IPS-18c (cell line): ENCODE measurements around the gene KRT71.

ENCODE experiments used
- H3K4me3 ChIP-seq: 2 replicates; pipeline ENCODE4 v1.7.0; 2013; ENCODE audit warnings: low read depth, mild to moderate bottlenecking, low read length, moderate library complexity; ENCODE audit not compliant: insufficient read depth
- H3K9me3 ChIP-seq: one replicate; pipeline ENCODE4 v1.6.1; 2013; ENCODE audit warnings: mild to moderate bottlenecking, low read length, moderate library complexity; ENCODE audit not compliant: control insufficient read depth, insufficient read depth

Gene KRT71

DNA sequence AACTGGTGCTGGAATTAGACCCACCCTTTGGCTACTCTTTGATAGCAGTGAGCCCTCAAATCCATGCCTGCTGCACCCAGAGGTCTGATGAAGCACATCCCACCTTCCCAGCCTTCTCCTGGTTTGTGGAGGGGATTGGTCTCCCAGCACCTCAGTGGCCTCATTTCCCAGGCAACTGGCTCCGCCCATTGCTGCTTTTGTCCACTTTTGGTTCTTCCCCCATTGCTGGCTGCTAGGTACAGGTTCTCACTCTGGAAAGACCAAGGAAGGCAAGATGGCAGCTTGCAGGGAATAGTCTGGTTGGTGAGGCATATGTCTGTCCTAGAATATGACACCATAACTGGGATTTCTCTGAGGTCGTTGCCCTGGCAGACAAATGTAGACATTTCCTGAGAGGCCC, 22.6 kb downstream of the KRT71 start:
- Histone ChIP-seq H3K4me3 (no peak overlapping the region), H3K9me3 (no peaks in the 10 kb centered on the region)

DNA sequence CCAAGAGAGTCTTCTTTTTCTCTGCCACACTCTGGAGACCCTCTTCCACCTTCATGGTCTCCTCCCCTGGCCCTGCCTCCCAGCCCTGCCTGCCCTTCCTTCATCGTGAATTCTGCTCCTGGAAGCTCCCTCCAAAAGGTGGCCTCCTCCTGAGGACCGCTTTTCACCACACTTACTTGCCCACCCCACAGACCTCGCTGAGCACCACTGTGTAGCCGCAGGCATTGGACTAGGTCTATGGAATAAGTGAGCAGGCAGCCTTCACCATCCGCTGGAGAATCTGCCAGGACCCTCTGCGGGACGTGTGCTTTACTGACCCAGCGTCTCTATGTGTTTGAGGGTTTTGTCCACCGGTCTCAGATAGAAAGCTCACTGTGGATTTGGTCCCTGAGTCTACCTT, 23.1 kb downstream of the KRT71 start:
- Histone ChIP-seq H3K9me3 (no peaks in the 10 kb centered on the region), H3K4me3 (no peak overlapping the region)

- H3K4me3 ChIP-seq = no peak overlapping the region
- no peaks in the 10 kb centered on the region for H3K9me3 ChIP-seq
These were observed 23.5 kb downstream of the KRT71 start for GRCh38 chr12:52529417-52529816.

DNA sequence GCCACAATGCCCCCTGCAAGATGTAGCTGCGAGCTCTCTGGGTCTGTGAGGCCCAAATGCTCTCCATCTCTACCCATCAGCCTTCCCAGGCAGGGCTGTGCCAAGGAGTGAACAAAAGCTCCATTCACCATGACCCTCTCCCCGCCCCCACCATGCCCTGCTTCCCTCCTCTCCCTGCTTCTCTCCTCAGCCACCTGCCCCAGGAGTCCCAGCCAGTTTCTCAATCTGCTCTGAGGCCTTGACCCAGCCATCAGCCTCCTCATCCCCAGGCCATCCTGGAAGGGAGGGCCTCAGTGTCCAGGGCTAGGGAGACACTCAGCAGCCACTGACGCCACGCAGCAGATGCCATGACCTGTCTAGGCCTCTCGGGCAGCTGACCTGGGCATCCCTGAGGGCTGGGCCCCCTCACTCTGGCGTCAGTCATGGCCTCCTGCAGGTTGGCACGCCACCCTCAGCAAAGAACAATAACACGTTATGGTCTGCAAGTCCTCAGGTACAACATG, 24.3 kb downstream of the KRT71 start:
- no peak overlapping the region for H3K4me3 ChIP-seq
- no peaks in the 10 kb centered on the region for H3K9me3 ChIP-seq

DNA sequence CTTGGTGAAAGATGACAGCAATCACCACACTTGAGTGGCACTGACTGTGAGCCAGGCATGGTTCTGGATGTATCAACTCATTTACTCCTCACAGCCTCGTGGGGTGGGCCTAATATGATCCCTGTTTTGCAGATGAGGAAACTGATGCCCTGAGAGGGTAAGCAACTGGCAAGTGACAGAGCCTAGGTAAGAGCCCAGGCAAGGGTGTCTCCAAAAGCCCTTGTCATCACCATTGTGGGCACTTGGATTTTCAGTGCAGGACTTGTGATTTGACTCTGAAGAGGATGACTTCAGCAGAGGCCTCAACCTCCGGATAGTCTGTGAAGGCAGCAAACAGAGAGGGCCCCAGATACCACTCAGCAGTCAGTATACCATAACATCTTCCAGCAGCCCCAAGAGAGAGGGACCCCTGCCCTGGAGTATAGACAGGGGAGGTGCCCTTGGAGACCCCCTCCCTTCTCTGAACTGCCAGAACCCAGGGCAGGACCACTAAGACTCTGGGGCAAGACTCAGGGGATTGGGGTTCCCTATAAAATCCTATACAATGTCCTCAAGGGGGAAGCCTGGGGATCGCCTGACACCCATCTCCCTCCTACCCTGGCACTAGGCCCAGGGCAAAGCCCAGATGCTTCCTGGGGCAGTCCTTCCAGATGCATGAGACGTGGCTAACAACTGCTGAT, 25.7 kb downstream of the KRT71 start:
- H3K4me3 ChIP-seq = no peak overlapping the region

GRCh38 chr12:52526511-52526951, 26.4 kb downstream of the KRT71 start:
- H3K4me3 ChIP-seq = no peak overlapping the region
- H3K9me3 ChIP-seq = no peaks in the 10 kb centered on the region

More for the DNA sequence above, 25.7 kb downstream of the KRT71 start:
- no peaks in the 10 kb centered on the region for H3K9me3 ChIP-seq

DNA sequence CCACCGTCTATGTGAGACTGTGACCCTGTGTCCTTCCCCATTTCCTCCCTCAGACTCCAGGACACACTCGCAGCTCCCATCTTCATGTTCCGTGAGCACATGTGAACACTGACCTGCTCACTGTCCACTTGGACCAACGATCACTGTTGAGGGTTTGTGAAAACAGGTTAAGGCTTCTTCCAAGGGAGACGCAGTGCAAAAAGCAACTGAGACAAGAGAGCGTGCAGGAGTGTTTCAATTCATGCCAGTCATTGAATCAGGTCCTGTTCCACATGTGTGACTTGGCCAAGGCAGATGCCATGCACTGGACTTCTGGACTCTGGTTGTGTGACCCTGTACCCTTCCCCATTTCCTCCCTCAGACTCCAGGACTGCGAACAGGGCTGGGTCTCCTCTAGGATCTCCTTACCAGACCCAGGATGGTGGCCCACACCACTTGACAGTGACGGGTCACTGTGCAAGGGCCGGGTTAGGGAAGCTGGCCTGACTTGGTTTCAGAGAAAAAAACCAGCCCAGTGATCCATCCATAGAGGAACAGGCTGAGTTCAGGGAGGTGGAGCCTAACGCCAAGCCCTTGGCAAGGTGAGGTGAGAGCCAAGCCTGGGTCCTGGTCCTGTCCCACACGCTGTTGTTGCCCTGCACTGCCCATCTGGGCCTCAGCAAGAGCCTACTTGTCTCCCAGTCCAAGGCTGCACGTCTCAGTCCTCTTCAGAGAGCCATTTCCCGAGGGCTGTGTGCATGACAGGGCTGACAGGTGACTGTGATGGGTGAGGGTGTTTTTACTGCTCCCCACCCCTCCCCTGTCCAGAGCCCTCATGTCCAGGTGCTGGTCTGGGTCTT, 27.1 kb downstream of the KRT71 start:
- no peak overlapping the region for H3K4me3 ChIP-seq
- no peaks in the 10 kb centered on the region for H3K9me3 ChIP-seq

DNA sequence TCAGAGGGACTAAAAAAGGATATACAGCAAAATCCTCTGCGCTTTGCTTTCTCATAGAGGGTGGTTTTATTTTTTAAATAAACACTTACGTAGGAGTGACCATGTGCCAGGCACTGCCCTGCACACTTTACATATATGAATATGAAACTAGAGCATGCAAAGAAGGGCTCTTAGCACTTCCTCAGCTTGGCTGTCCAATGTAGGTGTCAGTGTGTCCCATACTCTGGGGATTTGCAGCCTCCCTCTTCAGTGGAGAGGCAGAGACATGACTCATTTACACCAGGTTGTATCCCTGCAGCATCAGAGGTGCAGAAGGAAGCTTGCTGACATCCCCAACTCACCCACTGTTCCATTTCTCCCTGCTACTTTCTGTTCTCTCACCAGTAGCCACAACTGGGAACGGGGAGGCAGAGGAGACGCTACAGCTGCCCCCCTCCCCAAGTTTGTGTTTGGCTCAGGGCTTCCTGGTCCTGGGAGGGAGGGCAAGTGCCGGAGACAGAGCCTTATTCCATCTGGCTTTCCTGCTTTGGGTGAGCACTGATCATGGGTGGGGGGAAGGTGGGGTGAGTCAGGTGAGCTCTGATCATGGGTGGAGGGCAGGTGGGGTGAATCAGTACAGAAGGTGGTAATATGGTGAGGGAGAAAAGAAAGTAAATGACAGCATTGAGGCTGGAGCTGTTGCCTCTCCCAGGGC, 27.9 kb downstream of the KRT71 start:
- no peak overlapping the region for H3K4me3 ChIP-seq
- no peaks in the 10 kb centered on the region for H3K9me3 ChIP-seq

- H3K4me3 ChIP-seq = no peak overlapping the region
- H3K9me3 ChIP-seq = no peaks in the 10 kb centered on the region
These were observed 28.6 kb downstream of the KRT71 start for GRCh38 chr12:52524241-52524897.

GRCh38 chr12:52523824-52524223, 29.1 kb downstream of the KRT71 start:
- Histone ChIP-seq H3K9me3 (no peaks in the 10 kb centered on the region), H3K4me3 (no peak overlapping the region)

- Histone ChIP-seq H3K9me3 (no peaks in the 10 kb centered on the region), H3K4me3 (no peak overlapping the region)
These were observed 30.5 kb downstream of the KRT71 start for GRCh38 chr12:52522346-52523011.

DNA sequence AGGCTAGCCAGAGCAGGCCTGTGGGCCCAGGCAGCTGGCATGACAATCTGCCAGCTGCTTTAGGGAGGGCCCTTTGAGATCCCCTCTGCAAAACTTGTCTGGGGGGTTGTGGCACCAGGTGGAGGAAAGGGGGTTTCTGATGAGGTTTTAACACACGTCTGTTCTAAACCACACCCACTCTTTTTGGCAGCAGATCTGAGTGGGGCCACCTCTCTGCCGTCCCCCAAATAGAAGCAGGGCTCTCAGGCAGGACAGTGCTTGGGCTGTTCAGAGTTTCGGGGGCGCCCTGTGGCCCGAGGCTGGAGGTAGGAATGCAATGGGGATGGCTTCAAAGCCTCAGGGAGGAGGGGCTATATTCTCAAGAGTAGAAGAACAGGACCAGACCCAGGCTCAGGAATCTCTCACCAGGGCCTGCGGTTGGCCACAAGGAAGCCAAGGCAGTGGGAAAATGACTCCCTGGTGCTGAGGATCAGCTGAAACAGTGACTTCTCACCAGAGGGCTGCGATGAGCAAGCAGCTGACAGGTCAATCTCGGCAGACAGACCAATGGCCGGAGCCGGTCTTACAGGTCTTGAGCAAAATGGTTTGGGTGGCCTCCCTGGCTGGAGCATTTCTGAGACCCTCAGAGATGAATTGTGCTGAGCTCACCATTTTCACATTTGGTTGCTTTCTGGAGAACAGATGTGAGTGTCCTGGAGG, 31.2 kb downstream of the KRT71 start:
- no peak overlapping the region for H3K4me3 ChIP-seq
- H3K9me3 ChIP-seq = no peaks in the 10 kb centered on the region

DNA sequence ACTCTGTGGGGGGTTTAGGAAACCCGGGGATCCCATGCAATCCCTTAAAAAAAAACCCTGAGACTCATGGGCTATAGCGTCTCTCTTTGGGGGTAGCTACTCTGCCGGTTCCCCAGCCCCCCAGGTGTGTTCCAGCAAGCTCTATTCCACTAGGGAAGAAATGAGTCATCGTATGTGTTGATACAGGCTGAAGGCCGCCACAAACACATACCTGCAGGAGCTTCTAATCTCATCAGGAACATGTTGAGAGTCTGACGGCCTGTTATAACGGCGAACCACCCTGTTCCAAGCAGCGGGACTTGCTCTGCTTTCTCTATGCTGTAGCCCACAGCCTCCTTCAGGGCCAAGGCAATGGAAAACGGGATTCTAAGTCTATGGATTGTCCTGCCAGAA, 31.8 kb downstream of the KRT71 start:
- Histone ChIP-seq H3K4me3 (no peak overlapping the region), H3K9me3 (no peaks in the 10 kb centered on the region)

DNA sequence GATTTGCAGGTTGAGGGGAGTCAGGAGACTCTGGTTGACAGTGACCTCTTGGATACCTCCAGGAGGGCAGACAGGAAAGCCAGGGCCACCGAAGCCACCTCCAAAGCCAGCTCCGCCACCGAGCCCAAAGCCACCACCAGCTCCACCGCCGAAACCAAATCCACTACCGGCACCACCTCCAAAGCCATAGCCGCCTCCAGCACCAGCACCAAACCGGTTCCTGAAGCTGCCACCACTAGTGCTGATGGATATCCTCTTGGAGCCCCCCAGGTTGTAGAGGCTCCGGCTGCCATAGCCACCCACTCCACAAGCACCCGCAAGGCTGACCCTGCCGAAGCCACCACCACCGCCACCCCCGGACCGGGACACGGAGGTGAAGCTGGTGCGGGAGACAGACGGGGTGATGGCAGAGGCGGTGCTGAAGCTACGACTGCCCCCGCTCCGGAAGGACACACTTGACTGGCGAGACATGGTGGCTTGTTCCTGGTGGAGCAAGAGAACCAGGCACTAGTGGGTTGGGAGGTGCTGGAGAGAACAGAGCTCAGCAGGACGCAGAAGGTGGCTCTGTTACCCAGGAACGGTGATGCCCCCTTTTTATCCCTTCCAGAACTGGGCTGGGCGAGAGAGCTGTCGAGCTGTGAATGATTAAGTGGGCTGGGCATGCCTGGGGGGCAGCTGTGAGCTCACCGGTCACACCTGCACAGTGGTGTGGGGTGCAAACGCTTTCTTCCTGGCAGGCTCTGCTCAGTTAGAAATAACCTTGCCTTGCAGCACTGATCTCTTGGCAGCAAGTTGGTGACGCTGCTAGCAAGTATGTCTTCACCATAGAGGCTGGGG, 32.9 kb downstream of the KRT71 start, which contains the start of gene KRT5:
TSS of gene KRT5 (minus strand) at position 569 of the 837 bp plus-strand sequence. CDS start at position 471, 98 bp downstream.
- H3K9me3 ChIP-seq = no peaks in the 10 kb centered on the region

GRCh38 chr12:52519387-52519703, 33.6 kb downstream of the KRT71 start:
- no peak overlapping the region for H3K4me3 ChIP-seq

More for the DNA sequence above, 32.9 kb downstream of the KRT71 start, which contains the start of gene KRT5:
- no peak within 1 kb of the TSS for H3K4me3 ChIP-seq

More at GRCh38 chr12:52519387-52519703, 33.6 kb downstream of the KRT71 start:
- H3K9me3 ChIP-seq = no peaks in the 10 kb centered on the region
